ENCODE results near the gene AVP. TPM values are rescaled to one million over a fixed set of nuclear protein-coding genes. Genes with fewer than 3 reads are reported as not detected.
"Not testable (repeated sequence)": the region's sequence is repeated elsewhere in the genome, so short reads cannot be mapped to it uniquely, and the experiment has no call there.

Gene AVP
- total and polyA plus RNA-seq, 8 donors, result not detected

- Histone ChIP-seq H3K4me3 (no peak overlapping the region), H3K27me3 (peaks cover 14 to 39% of the 10 kb centered on the region in 2 donors), H3K27ac (no peak overlapping the region), H3K4me1 (peaks cover 5 to 23% of the 10 kb centered on the region in 2 donors), H3K36me3 (no peaks in the 10 kb centered on the region), H3K9me3 (no peaks in the 10 kb centered on the region)
- DNase-seq (no peak), ATAC-seq (no peak)
- TF ChIP-seq, protein P1, sequence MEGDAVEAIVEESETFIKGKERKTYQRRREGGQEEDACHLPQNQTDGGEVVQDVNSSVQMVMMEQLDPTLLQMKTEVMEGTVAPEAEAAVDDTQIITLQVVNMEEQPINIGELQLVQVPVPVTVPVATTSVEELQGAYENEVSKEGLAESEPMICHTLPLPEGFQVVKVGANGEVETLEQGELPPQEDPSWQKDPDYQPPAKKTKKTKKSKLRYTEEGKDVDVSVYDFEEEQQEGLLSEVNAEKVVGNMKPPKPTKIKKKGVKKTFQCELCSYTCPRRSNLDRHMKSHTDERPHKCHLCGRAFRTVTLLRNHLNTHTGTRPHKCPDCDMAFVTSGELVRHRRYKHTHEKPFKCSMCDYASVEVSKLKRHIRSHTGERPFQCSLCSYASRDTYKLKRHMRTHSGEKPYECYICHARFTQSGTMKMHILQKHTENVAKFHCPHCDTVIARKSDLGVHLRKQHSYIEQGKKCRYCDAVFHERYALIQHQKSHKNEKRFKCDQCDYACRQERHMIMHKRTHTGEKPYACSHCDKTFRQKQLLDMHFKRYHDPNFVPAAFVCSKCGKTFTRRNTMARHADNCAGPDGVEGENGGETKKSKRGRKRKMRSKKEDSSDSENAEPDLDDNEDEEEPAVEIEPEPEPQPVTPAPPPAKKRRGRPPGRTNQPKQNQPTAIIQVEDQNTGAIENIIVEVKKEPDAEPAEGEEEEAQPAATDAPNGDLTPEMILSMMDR (IDR thresholded peaks at IDR 0.05), result no peak
- intact Hi-C loops (cut with DNase I), result no loop called here
Measured at GRCh38 chr20:3070725-3071124, 13.8 kb downstream of the AVP start.

GRCh38 chr20:3068986-3069900 lies 15.3 kb downstream of the AVP start:
- DNase-seq, result no peak
- intact Hi-C loops (cut with DNase I), result no loop called here
- TF ChIP-seq, protein P1 (IDR thresholded peaks at IDR 0.05), result no peak
- H3K9me3 ChIP-seq, result no peaks in the 10 kb centered on the region
- H3K27ac ChIP-seq, result no peak overlapping the region
- peak; percentile 25 for ATAC-seq
- no peaks in the 10 kb centered on the region for H3K36me3 ChIP-seq
- peaks cover 5 to 17% of the 10 kb centered on the region in 2 donors for H3K4me1 ChIP-seq
- no peak overlapping the region for H3K4me3 ChIP-seq
- peaks cover 14 to 39% of the 10 kb centered on the region in 2 donors for H3K27me3 ChIP-seq

GRCh38 chr20:3068075-3068474 lies 16.4 kb downstream of the AVP start:
- no peak overlapping the region for H3K27ac ChIP-seq
- H3K4me3 ChIP-seq, result no peak overlapping the region
- DNase-seq (no peak), ATAC-seq (no peak)
- H3K36me3 ChIP-seq, result no peaks in the 10 kb centered on the region
- peaks cover 14 to 31% of the 10 kb centered on the region in 2 donors for H3K27me3 ChIP-seq
- no peaks in the 10 kb centered on the region for H3K9me3 ChIP-seq
- TF ChIP-seq, protein P1 (IDR thresholded peaks at IDR 0.05), result no peak
- peaks cover 5 to 17% of the 10 kb centered on the region in 2 donors for H3K4me1 ChIP-seq
- intact Hi-C loops (cut with DNase I), result no loop called here

DNA sequence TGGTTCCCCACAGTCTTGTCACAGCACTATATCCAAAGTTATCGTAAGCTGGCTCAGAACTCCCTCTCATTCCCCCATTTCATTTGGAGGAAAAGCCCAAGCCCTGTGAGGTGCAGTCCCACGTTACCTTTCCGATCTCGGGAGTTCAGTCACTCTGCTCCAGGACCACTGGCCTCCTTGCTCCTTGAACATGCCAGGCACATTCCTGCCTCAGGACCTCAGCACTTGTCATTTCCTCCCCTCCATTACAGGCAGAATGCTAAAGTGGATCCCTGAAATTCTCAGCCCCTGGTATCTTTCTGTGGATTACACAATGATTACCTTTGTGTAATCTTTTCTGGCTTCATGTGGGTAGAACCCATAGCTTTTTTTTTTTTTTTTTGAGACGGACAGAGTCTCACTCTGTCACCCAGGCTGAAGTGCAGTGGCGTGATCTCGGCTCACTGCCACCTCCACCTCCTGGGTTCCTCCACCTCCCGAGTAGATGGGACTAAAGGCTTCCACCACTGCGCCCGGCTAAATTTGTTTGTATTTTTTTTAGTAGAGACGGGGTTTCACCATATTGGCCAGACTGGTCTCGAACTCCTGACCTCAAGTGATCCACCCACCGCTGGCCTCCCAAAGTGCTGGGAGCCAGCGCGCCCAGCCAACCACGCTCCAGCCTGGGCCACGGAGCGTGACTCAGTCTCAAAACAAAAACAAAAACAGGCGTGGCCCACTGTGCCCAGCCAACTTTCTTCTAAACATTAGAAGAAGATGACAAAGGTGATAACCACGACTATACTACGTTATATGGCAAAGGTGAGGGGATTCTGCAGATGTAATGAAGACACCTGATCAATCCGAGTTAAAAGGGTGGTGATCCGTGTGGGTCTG lies 17.1 kb downstream of the AVP start:
- Histone ChIP-seq H3K36me3 (no peaks in the 10 kb centered on the region), H3K27me3 (peaks cover 10 to 24% of the 10 kb centered on the region in 2 donors), H3K9me3 (no peaks in the 10 kb centered on the region), H3K27ac (no peak overlapping the region), H3K4me1 (peaks cover 5 to 13% of the 10 kb centered on the region in 2 donors), H3K4me3 (no peak overlapping the region)
- ATAC-seq (no peak), DNase-seq (no peak)
- TF ChIP-seq, protein P1 (IDR thresholded peaks at IDR 0.05), result no peak
- intact Hi-C loops (cut with DNase I), result no loop called here

GRCh38 chr20:3064119-3064518 lies 20.4 kb downstream of the AVP start:
- intact Hi-C loops (cut with DNase I); H3K27ac ChIP-seq: not testable (repeated sequence)

More at GRCh38 chr20:3064119-3064518, 20.4 kb downstream of the AVP start:
- not testable (repeated sequence) for DNase-seq, H3K4me3 ChIP-seq, H3K4me1 ChIP-seq, H3K36me3 ChIP-seq, H3K9me3 ChIP-seq, H3K27me3 ChIP-seq, ATAC-seq

Data from left lung (tissue), 10 donors.